MCF 10A (cell line): Measurements from ENCODE around the gene BCL2L1. TPM values are rescaled to one million over a fixed set of nuclear protein-coding genes. Genes with fewer than 3 reads are reported as not detected.

ENCODE experiments used
- BruUV-seq: library from RNA; stranded (reverse); fragments of 400-500 nt; replicated peaks from 2 replicates; lab custom pipeline; 2021; lab: Mats Ljungman, UMichigan
- CTCF ChIA-PET: fragments of 300-600 bp; sonication (Branson Sonifier 250); formaldehyde crosslinking; extraction: SDS; loops from one replicate; lab custom pipeline; 2021; ENCODE audit warnings: antibody characterized with exemption, inconsistent platforms; lab: Yijun Ruan, JAX
- POLR2A ChIA-PET: fragments of 300-600, 350-650 bp; sonication (Branson Sonifier 250); formaldehyde crosslinking; extraction: SDS; loops from one replicate; lab custom pipeline; 2020; ENCODE audit warnings: antibody characterized with exemption, inconsistent platforms; lab: Yijun Ruan, JAX
- DNase-seq: peaks from one replicate; pipeline ENCODE4 v3.0.0-alpha.2; 2018; ENCODE audit not compliant: unreplicated experiment
- H3K27ac Mint-ChIP-seq: one replicate; pipeline ENCODE4 v1.8.0; 2022; ENCODE audit warnings: mild to moderate bottlenecking, low read depth, mixed read lengths; ENCODE audit not compliant: unreplicated experiment
- H3K27me3 Mint-ChIP-seq: one replicate; pipeline ENCODE4 v1.8.0; 2022; ENCODE audit warnings: mixed read lengths; ENCODE audit not compliant: insufficient read depth, unreplicated experiment
- H3K36me3 Mint-ChIP-seq: one replicate; pipeline ENCODE4 v1.8.0; 2022; ENCODE audit warnings: mild to moderate bottlenecking, moderate library complexity, mixed read lengths; ENCODE audit not compliant: insufficient read depth, unreplicated experiment
- H3K4me1 Mint-ChIP-seq: one replicate; pipeline ENCODE4 v1.8.0; 2022; ENCODE audit warnings: mixed read lengths; ENCODE audit not compliant: insufficient read depth, unreplicated experiment
- H3K4me3 Mint-ChIP-seq: one replicate; pipeline ENCODE4 v1.8.0; 2022; ENCODE audit warnings: mild to moderate bottlenecking, moderate library complexity, mixed read lengths; ENCODE audit not compliant: unreplicated experiment
- H3K9me3 Mint-ChIP-seq: one replicate; pipeline ENCODE4 v1.8.0; 2022; ENCODE audit warnings: mixed read lengths; ENCODE audit not compliant: unreplicated experiment
- intact Hi-C: fragments of 100-400 bp; cut with micrococcal nuclease; formaldehyde crosslinking; loops from 2 replicates; pipeline ENCODE4 v1.14.1; 2022
- total RNA-seq: library from RNA; stranded (reverse); gene quantifications from 2 replicates; pipeline ENCODE4 v1.2.3, GENCODE V29; 2022
- TF ChIP-seq, protein P1 (sequence below): fragments of 200-600 bp; IDR thresholded peaks from one replicate; pipeline ENCODE4 v1.8.0; 2022; ENCODE audit warnings: antibody characterized with exemption, mild to moderate bottlenecking; ENCODE audit not compliant: unreplicated experiment

BCL2L1 gene
- total RNA-seq, 1 experiment from 2014 or later = 156 TPM

DNA sequence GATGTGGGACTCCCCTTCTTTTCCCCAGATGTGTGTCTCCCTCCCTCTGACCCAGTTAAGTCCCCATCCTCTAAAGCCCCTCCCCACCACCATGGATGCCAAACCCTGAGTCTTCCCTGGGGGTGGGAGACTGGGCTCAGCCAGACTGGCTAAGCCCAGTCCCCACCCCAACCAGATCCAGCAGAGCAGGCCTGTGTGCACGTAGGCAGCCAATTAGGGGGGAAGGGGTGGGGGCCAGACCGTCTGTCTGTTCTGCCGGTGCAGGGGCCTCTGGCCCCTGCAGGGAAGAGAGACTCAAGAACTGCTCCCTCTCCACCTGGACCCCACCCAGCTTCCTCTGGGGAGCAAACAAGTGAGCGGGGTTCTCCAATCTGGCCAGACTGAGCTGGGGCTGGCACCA lies 84.4 kb downstream of the BCL2L1 start:
- Mint-ChIP-seq H3K27ac (no peak overlapping the region), H3K9me3 (no peaks in the 10 kb centered on the region), H3K4me1 (no peaks in the 10 kb centered on the region), H3K36me3 (no peaks in the 10 kb centered on the region), H3K27me3 (no peaks in the 10 kb centered on the region), H3K4me3 (no peak overlapping the region)
- DNase-seq = no peak
- TF ChIP-seq, protein P1, sequence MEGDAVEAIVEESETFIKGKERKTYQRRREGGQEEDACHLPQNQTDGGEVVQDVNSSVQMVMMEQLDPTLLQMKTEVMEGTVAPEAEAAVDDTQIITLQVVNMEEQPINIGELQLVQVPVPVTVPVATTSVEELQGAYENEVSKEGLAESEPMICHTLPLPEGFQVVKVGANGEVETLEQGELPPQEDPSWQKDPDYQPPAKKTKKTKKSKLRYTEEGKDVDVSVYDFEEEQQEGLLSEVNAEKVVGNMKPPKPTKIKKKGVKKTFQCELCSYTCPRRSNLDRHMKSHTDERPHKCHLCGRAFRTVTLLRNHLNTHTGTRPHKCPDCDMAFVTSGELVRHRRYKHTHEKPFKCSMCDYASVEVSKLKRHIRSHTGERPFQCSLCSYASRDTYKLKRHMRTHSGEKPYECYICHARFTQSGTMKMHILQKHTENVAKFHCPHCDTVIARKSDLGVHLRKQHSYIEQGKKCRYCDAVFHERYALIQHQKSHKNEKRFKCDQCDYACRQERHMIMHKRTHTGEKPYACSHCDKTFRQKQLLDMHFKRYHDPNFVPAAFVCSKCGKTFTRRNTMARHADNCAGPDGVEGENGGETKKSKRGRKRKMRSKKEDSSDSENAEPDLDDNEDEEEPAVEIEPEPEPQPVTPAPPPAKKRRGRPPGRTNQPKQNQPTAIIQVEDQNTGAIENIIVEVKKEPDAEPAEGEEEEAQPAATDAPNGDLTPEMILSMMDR = no peak
- intact Hi-C loops = no loop called here
- CTCF ChIA-PET = interaction anchor here (0.9 to 1.8 kb wide), 2 partner anchors 79 to 86 kb away, joined by 3 to 7 read pairs; no protein-coding TSS in a partner anchor
- POLR2A ChIA-PET = interaction anchor here (1.2 kb wide), 1 partner anchor 75 kb away, joined by 3 read pairs; no protein-coding TSS in a partner anchor
- BruUV-seq = no TSS peak

DNA sequence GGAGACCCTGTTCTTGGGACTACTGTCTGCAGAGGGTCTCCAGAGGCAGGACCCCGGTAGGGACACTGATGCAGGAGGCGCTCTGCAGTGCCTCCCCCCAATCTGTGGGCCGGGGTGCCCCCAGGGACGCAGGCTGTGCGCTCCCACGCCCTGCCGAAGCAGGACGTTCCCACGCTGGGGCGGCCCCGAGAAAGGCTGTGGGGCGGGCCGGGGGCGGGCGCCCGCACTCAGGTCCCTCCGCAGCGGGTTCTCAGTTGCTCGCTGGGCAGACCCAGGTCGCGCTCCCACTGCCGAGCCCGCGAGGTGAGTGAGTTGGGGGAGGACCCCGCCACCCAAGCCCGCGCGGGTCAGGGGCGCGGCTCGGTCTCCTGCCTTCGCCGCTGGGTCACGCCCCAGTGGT lies 85.0 kb downstream of the BCL2L1 start, which contains the start of gene COX4I2:
TSS of gene COX4I2 (plus strand) at position 253 of the 400 bp plus-strand sequence. CDS start 1,106 bp downstream, outside the sequence.
- ChIA-PET POLR2A (no interaction called here), CTCF (no interaction called here)
- H3K36me3 Mint-ChIP-seq = no peaks in the 10 kb centered on the region
- no peaks in the 10 kb centered on the region for H3K27me3 Mint-ChIP-seq
- BruUV-seq = no TSS peak
- no peak for DNase-seq
- no peaks in the 10 kb centered on the region for H3K4me1 Mint-ChIP-seq
- intact Hi-C loops = no loop called here
- H3K27ac Mint-ChIP-seq = no peak within 1 kb of the TSS
- H3K9me3 Mint-ChIP-seq = no peaks in the 10 kb centered on the region
- TF ChIP-seq, protein P1 = no peak
- H3K4me3 Mint-ChIP-seq = no peak within 1 kb of the TSS

DNA sequence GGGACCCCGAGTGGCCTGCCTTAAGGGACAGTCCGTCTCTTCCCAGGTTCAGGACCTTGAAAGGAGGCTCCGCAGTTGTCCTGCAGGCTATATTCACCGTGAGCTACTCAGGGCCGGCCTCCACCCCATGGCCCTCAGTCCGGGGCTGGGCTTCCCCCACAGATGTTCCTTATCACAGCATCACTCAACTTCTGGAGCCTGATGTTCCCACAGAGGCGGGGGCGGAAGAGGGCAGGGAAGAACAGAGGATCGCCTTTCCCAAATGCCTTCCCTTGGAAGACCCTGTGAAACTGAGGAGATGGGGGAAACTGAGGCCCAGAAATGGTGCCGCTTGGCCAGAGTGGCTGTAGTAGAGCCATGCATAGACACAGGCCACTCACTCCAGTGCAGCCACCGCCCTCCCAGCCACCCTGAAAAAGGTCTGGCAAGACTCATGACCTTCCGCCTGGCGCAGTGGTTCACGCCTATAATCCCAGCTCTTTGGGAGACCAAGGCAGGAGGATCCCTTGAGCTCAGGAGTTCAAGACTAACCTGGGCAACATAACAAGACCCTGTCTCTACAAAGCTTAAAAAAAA lies 89.2 kb downstream of the BCL2L1 start:
- H3K27me3 Mint-ChIP-seq = no peaks in the 10 kb centered on the region
- no peaks in the 10 kb centered on the region for H3K4me1 Mint-ChIP-seq
- H3K9me3 Mint-ChIP-seq = no peaks in the 10 kb centered on the region
- no peak overlapping the region for H3K27ac Mint-ChIP-seq
- ChIA-PET POLR2A (interaction anchor here (0.6 to 2.4 kb wide), 6 partner anchors 10 to 106 kb away, joined by 3 to 28 read pairs (median 3); partner anchors contain the start of genes BCL2L1 and TPX2), CTCF (interaction anchor here (0.6 to 6.5 kb wide), 53 partner anchors 8 to 480 kb away, joined by 3 to 142 read pairs (median 5); partner anchors contain the start of gene BCL2L1)
- no peaks in the 10 kb centered on the region for H3K36me3 Mint-ChIP-seq
- BruUV-seq = no TSS peak
- TF ChIP-seq, protein P1 = no peak
- H3K4me3 Mint-ChIP-seq = no peak overlapping the region
- DNase-seq = no peak
- intact Hi-C loops = no loop called here

DNA sequence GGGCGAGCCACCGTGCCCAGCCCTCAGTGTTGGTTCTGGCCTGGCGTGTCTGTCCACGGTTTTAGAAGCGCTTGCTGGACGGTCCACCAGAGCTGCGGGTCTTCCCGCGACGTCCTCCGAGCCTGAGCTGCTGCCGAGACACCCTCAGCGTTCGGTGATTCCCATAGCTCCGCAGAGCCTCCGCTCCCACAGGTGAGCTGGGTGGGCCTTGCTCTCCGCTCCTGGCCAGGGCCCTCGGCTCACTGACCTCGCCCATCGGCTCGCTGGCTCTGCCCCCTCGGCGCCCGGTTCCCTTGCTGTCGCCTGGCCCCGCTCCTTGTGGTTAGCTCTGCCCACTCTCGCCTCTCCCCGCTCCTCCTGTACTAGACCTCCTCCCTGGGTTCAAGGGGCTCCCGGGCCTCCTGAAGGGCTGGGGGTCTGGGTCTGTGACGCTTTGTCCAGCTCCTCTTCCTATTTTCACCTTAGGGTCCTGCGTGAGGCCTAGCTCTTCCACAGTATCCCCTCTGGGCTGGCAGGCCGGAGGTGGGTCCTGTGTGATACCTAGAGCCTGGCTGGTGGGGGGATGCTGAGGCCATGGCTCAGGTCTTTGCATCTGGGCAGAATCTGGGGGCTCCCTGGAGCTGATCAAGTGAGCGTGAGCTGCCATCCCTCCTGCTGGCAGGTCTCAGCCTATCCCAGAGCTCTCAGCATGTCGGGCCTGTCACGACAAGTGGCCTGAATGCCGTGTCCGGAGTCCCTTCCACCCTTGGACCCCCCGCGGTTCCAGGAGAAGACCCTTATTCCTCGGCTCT lies 89.9 kb downstream of the BCL2L1 start:
- ChIA-PET CTCF (interaction anchor here (0.6 to 6.5 kb wide), 23 partner anchors 10 to 320 kb away, joined by 3 to 142 read pairs (median 15); partner anchors contain the start of gene BCL2L1), POLR2A (interaction anchor here (1.4 kb wide), 1 partner anchor 94 kb away, joined by 3 read pairs; no protein-coding TSS in a partner anchor)
- intact Hi-C loops = no loop called here
- no peaks in the 10 kb centered on the region for H3K4me1 Mint-ChIP-seq
- no peak for DNase-seq
- H3K27ac Mint-ChIP-seq = no peak overlapping the region
- no TSS peak for BruUV-seq
- no peak overlapping the region for H3K4me3 Mint-ChIP-seq
- H3K27me3 Mint-ChIP-seq = no peaks in the 10 kb centered on the region
- TF ChIP-seq, protein P1 = no peak
- H3K36me3 Mint-ChIP-seq = no peaks in the 10 kb centered on the region
- H3K9me3 Mint-ChIP-seq = no peaks in the 10 kb centered on the region
